LHCN-M2 (cell line): ENCODE results near the gene NEK10. TPM values are rescaled to one million over a fixed set of nuclear protein-coding genes. Genes with fewer than 3 reads are reported as not detected.

Experiments
- DNase-seq: peaks from one replicate; pipeline ENCODE4 v3.0.0-alpha.2; 2012; ENCODE audit warnings: low read depth
- total RNA-seq: library from RNA; depleted of rRNA; stranded (reverse); fragments of >200 nt; gene quantifications from 2 replicates; pipeline ENCODE4 v1.2.3, GENCODE V29; 2014; rRNA removed

The NEK10 gene
- total RNA-seq, 1 experiment from 2014 or later = 5.7 TPM

DNA sequence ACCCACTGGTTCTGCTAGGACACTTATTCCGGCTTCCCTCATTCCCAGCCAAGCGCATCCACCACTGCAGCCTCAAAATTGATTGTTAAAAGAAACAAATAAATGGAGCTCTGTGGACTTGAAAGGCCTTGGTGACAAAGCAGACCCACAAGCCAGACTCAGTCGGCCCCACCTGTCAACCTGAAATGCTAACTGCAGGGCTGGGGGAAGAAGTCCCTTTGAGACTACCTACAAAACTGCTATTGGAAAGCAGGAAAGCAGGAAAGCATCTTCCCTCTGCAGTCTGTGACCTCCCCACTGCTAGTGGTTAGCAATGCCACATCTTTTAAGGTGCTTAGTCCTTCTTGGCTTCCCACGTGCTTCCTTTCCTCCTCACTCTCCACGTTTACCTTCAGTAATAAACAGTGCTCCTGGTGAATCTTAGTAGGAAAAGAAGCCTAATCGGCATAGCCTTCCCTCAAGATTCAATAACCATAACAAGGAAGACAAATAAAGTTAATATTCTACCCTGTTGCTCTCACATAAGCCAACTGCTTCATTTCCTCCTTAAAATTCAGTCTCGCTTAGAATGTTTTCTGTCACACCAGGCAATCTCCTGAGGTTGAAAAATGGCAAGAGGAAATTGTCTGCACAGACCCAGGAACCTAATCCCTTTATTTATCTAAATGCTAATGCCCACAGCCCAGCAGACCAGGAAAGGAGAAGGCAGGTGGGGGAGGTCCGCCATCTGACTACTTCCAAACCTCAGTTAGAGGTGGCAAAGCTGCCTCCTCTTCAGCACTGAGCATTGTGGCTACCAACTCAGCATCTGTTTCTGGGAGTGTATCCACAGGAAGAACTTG is 296.2 kb downstream of the NEK10 start:
- no peak for DNase-seq

DNA sequence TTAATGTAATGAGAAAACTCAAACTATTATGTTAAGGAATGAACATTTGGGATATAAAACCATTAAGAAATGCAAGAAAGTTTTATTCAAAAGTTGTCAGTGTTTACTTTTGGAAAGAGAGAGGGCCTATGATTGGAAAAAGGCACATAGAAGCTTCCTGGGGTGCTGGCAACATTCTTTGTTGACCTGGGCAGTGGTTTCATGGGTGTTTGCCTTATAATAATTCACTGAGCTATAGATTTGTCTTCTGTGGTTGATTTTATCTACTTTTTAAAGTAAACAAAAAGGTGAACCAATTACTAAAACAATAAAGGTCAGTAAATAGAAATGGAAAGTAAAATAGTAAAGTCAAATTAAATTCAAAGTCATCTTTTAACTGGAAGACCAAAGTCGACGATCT is 308.8 kb downstream of the NEK10 start:
- no peak for DNase-seq

Other genes with a start within 250 kb of the NEK10 start
- 58.7 and 62.6 TPM in 2 replicates for gene SLC4A7, start 115.0 kb upstream of the NEK10 start, total RNA-seq